OCI-LY3 (cell line): ENCODE measurements around the gene TSPO.

Source experiments
- H2AFZ ChIP-seq: fragments of 200-600, 300-600 bp; shearing (Covaris generic); 2 replicates; pipeline ENCODE4 v1.6.0; 2014; ENCODE audit warnings: antibody characterized with exemption, low read depth, low read length
- H3K27ac ChIP-seq: fragments of 200-600, 300-600 bp; sonication (generic); 2 replicates; pipeline ENCODE4 v1.5.1; 2014; ENCODE audit warnings: mild to moderate bottlenecking, low read length, moderate library complexity, mixed read lengths
- H3K27me3 ChIP-seq: fragments of 200-600, 300-600 bp; sonication (generic); 2 replicates; pipeline ENCODE4 v1.6.1; 2014; ENCODE audit warnings: low read depth, low read length, mixed read lengths
- H3K36me3 ChIP-seq: fragments of 200-600, 300-600 bp; sonication (generic); replicated peaks from 2 replicates; pipeline ENCODE3; 2014; ENCODE audit warnings: low read depth, low read length, mixed read lengths
- H3K4me1 ChIP-seq: fragments of 300-600, 200-600 bp; sonication (generic); 2 replicates; pipeline ENCODE4 v1.6.1; 2014; ENCODE audit warnings: low read length, mixed read lengths
- H3K4me2 ChIP-seq: fragments of 200-600, 300-600 bp; sonication (generic); 2 replicates; pipeline ENCODE4 v1.6.1; 2014; ENCODE audit warnings: low read length, mixed read lengths
- H3K4me3 ChIP-seq: fragments of 300-600, 200-600 bp; sonication (generic); 2 replicates; pipeline ENCODE4 v1.5.1; 2014; ENCODE audit warnings: antibody characterized with exemption, mild to moderate bottlenecking, low read length, moderate library complexity
- H3K79me2 ChIP-seq: fragments of 300-600, 200-600 bp; shearing (Covaris generic); 2 replicates; pipeline ENCODE4 v1.6.1; 2014; ENCODE audit warnings: mild to moderate bottlenecking, low read length, mixed read lengths
- H3K9ac ChIP-seq: fragments of 300-600, 200-600 bp; shearing (Covaris generic); 2 replicates; pipeline ENCODE4 v1.6.0; 2014; ENCODE audit warnings: mild to moderate bottlenecking, low read length, moderate library complexity
- H3K9me3 ChIP-seq: fragments of 200-600, 300-600 bp; shearing (Covaris generic); 2 replicates; pipeline ENCODE4 v1.6.1; 2014; ENCODE audit warnings: low read length, mixed read lengths; ENCODE audit not compliant: insufficient read depth
- H4K20me1 ChIP-seq: fragments of 200-600, 300-600 bp; sonication (generic); 2 replicates; pipeline ENCODE4 v1.6.1; 2016; ENCODE audit warnings: low read length, mixed read lengths; ENCODE audit not compliant: insufficient read depth
- CTCF ChIP-seq: fragments of 200-600, 300-600 bp; sonication (generic); IDR thresholded peaks from 2 replicates; pipeline ENCODE4 v1.5.1; 2014; ENCODE audit warnings: antibody characterized with exemption, low read length, low read depth
- EZH2phosphoT487 ChIP-seq: fragments of 200-600 bp; shearing (Covaris generic); IDR thresholded peaks from 2 replicates; pipeline ENCODE4 v1.6.1; 2018; ENCODE audit warnings: antibody characterized with exemption, mixed run types, low read depth

TSPO gene

GRCh38 chr22:43154887-43155536 is 3.7 kb downstream of the TSPO start:
- no peak overlapping the region for H3K4me3 ChIP-seq
- H3K27me3 ChIP-seq, result peaks cover 6% of the 10 kb centered on the region
- no peak overlapping the region for H2AFZ ChIP-seq
- no peaks in the 10 kb centered on the region for H3K79me2 ChIP-seq
- no peak overlapping the region for H3K9ac ChIP-seq
- TF ChIP-seq CTCF (no peak), EZH2phosphoT487 (no peak)
- no peaks in the 10 kb centered on the region for H4K20me1 ChIP-seq
- no peak overlapping the region for H3K4me2 ChIP-seq
- peaks cover 11% of the 10 kb centered on the region; the same call in 1 of the 2 replicates for H3K4me1 ChIP-seq
- no peaks in the 10 kb centered on the region for H3K36me3 ChIP-seq
- no peak overlapping the region for H3K27ac ChIP-seq
- no peaks in the 10 kb centered on the region for H3K9me3 ChIP-seq

- Histone ChIP-seq H3K4me2 (no peak overlapping the region), H4K20me1 (no peaks in the 10 kb centered on the region), H3K36me3 (no peaks in the 10 kb centered on the region), H3K27ac (no peak overlapping the region), H3K9ac (no peak overlapping the region), H3K9me3 (no peaks in the 10 kb centered on the region), H3K79me2 (no peaks in the 10 kb centered on the region), H3K27me3 (peaks cover 6% of the 10 kb centered on the region), H3K4me3 (no peak overlapping the region), H2AFZ (no peak overlapping the region), H3K4me1 (peaks cover 11% of the 10 kb centered on the region; the same call in 1 of the 2 replicates)
- TF ChIP-seq EZH2phosphoT487 (no peak), CTCF (no peak)
Observed at GRCh38 chr22:43155789-43156188, 4.4 kb downstream of the TSPO start.

DNA sequence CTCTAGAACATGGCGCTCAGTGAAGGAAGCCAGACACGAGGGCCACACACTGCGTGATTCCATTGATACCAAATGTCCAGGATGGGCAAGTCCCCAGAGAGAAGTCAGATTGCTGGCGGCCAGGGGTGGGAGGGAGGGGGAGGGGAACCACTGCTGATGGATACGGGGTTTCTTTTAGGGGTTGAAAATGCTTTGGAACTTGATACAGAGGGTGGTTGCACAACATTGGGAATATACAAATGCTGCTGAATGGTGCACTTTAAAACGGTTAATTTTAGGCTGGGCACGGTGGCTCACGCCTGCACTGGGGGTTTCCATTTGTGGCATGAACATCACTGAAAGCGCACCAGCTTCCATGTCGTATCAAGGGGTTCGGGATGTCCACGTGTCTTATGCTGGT is 5.1 kb downstream of the TSPO start:
- Histone ChIP-seq H3K4me3 (no peak overlapping the region), H3K36me3 (no peaks in the 10 kb centered on the region), H3K4me2 (no peak overlapping the region), H3K4me1 (peaks cover 11% of the 10 kb centered on the region; the same call in 1 of the 2 replicates), H4K20me1 (no peaks in the 10 kb centered on the region), H2AFZ (no peak overlapping the region), H3K79me2 (no peaks in the 10 kb centered on the region), H3K9ac (no peak overlapping the region), H3K27me3 (peaks cover 6% of the 10 kb centered on the region), H3K9me3 (no peaks in the 10 kb centered on the region), H3K27ac (no peak overlapping the region)
- TF ChIP-seq EZH2phosphoT487 (no peak), CTCF (no peak)

DNA sequence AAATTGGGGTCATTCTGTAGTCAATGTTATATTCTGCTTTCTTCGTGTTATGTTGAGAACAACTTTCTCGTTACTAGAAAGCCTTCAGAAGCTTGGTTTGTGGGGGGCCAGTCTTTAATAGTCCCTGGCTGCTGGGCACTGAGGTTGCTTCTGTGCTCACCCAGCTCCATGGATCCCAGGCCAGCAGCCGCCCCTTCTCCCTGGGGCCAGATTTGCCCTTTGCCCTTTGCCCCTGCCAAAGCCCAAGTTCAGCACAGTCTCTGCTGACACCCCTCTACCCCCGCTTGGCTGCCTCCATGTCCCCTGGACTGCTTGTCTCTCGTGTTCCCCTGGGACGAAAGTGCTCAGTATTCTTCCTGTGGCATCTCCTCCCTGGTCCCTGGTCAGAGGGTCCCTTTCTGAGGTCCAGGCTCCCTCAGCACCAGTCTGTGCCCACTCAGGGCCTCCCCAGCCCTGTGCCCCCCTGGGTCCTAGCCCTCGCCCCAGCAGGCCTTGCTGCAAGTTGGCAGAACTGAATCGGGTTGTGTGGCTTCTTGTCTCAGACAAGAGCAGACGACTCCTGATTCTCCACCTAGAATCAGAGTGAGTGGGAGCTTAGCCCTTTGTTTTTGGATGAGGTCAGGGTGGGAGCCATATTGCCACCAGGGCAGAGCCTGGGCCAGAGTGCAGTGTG is 6.7 kb downstream of the TSPO start:
- no peak for TF ChIP-seq EZH2phosphoT487
- TF ChIP-seq CTCF, result no peak
- no peak overlapping the region for H3K4me2 ChIP-seq
- H3K9me3 ChIP-seq, result no peaks in the 10 kb centered on the region
- no peak overlapping the region for H3K4me3 ChIP-seq
- no peaks in the 10 kb centered on the region for H3K36me3 ChIP-seq
- H3K27ac ChIP-seq, result no peak overlapping the region
- no peaks in the 10 kb centered on the region for H3K79me2 ChIP-seq
- H2AFZ ChIP-seq, result no peak overlapping the region
- no peak overlapping the region for H3K9ac ChIP-seq
- H3K27me3 ChIP-seq, result no peaks in the 10 kb centered on the region
- H3K4me1 ChIP-seq, result 0 out of 2 replicates have a peak, but pooled peaks cover under 1% of the 10 kb centered on the region
- H4K20me1 ChIP-seq, result no peaks in the 10 kb centered on the region
